Brain microvascular endothelial cell (primary cell): Measurements from ENCODE around the gene UGT8.

Experiments used
- DNase-seq: peaks from one replicate; pipeline ENCODE4 v3.0.0-alpha.2; 2020
- H3K27ac ChIP-seq: fragments of 250-450 bp; sonication (Bioruptor Pico); 2 replicates; pipeline ENCODE4 v1.5.1; 2020; ENCODE audit warnings: mild to moderate bottlenecking, moderate library complexity
- H3K27me3 ChIP-seq: fragments of 250-450 bp; sonication (Bioruptor Pico); replicated peaks from 2 replicates; pipeline ENCODE4 v1.5.1; 2020; ENCODE audit warnings: mild to moderate bottlenecking
- H3K36me3 ChIP-seq: fragments of 250-450 bp; sonication (Bioruptor Pico); replicated peaks from 2 replicates; pipeline ENCODE4 v1.5.1; 2020; ENCODE audit warnings: mild to moderate bottlenecking
- H3K4me3 ChIP-seq: 2 replicates; pipeline ENCODE4 v1.5.1; 2011; ENCODE audit warnings: low read depth, mild to moderate bottlenecking, control low read depth, low read length, moderate library complexity
- in situ Hi-C: cut with HindIII; loops from 2 replicates; pipeline ENCODE4 v1.10.0; 2017; ENCODE audit warnings: low sequenced_read_pairs, low pct_ligation_motif_present
- TF ChIP-seq, protein P1 (sequence below): IDR thresholded peaks from 2 replicates; pipeline ENCODE4 v1.5.1; 2011; ENCODE audit warnings: low read depth, mild to moderate bottlenecking, moderate library complexity, low read length, control low read depth, inconsistent platforms; ENCODE audit errors: missing control alignments

Gene UGT8, protein sequence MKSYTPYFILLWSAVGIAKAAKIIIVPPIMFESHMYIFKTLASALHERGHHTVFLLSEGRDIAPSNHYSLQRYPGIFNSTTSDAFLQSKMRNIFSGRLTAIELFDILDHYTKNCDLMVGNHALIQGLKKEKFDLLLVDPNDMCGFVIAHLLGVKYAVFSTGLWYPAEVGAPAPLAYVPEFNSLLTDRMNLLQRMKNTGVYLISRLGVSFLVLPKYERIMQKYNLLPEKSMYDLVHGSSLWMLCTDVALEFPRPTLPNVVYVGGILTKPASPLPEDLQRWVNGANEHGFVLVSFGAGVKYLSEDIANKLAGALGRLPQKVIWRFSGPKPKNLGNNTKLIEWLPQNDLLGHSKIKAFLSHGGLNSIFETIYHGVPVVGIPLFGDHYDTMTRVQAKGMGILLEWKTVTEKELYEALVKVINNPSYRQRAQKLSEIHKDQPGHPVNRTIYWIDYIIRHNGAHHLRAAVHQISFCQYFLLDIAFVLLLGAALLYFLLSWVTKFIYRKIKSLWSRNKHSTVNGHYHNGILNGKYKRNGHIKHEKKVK

DNA sequence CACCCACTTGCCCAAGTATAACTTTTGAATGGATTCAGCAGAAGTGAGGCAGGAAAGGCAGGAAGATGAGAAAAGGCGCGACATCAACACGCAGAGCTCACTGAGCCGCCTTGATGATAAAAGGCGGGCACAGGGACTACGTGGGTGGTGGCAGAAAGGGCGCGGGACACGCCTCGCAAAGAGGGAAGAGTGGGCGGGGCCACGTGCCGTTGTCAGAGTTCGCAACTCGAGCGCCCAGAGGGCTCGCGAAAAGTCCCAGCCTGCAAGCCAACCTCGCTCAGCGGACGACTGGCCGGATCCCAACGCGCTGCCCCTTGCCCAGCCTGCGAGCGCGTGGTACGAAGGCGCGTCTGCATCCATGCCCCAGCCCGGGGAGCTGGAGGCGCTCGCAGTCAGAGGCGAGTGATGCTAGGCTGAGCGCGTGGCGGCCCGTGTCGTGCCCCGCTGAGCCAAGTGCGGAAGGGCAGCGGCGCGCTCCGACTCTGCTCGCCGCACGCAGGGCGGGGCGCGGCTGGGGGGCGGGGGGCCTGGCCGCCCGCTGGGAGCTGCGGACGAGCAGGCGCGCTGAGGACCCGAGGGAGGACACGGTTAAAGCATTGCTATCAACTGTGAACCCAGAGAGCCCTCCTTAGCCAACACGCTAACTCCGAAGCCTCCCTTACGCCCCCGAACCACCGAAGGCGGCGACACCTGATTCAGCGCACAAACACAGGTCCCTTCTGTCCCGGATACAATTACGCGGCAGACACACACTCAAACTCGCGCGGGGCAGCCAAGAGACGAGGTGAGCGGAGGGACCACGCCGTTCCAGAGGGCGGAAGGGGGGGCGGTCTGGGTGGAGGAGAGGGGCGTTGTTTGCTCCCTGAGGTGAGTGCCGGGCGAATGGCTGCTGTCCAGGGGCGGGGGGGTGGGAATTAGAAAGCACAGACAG lies at the start of gene UGT8:
Gene UGT8 (plus strand): TSS at position 617 of the 931 bp plus-strand sequence. CDS start 24,074 bp downstream, outside the sequence.
- no peak within 1 kb of the TSS for H3K27ac ChIP-seq
- in situ Hi-C loops, result no loop called here
- H3K4me3 ChIP-seq, result peak within 1 kb of the TSS; percentile 64
- TF ChIP-seq, protein P1, sequence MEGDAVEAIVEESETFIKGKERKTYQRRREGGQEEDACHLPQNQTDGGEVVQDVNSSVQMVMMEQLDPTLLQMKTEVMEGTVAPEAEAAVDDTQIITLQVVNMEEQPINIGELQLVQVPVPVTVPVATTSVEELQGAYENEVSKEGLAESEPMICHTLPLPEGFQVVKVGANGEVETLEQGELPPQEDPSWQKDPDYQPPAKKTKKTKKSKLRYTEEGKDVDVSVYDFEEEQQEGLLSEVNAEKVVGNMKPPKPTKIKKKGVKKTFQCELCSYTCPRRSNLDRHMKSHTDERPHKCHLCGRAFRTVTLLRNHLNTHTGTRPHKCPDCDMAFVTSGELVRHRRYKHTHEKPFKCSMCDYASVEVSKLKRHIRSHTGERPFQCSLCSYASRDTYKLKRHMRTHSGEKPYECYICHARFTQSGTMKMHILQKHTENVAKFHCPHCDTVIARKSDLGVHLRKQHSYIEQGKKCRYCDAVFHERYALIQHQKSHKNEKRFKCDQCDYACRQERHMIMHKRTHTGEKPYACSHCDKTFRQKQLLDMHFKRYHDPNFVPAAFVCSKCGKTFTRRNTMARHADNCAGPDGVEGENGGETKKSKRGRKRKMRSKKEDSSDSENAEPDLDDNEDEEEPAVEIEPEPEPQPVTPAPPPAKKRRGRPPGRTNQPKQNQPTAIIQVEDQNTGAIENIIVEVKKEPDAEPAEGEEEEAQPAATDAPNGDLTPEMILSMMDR, result no peak
- H3K27me3 ChIP-seq, result peaks cover 25% of the 10 kb centered on the region
- no peak for DNase-seq
- H3K36me3 ChIP-seq, result no peaks in the 10 kb centered on the region

DNA sequence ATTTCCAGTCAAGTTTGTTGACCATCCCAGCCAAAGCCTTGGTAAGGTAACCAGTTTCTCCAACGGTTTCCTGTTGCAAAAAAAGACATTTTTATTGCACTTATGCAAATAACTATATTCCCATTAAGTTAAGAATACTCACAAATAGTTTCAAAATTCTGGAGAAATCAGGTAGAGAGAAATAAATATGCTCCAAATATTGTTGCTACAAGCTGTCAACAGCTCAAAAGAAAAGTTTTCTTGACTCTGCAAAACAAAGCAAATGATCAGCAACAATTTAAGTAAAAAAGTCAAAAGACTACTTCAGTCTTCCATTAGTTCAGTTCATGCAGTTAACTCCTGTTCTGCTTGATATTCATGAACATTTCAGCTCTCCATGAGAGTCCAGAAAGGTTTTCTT lies 49.0 kb upstream of the UGT8 start:
- no peak for DNase-seq
- in situ Hi-C loops, result no loop called here
- no peak overlapping the region for H3K27ac ChIP-seq
- no peak overlapping the region for H3K4me3 ChIP-seq
- TF ChIP-seq, protein P1, result no peak
- H3K27me3 ChIP-seq, result no peaks in the 10 kb centered on the region
- H3K36me3 ChIP-seq, result no peaks in the 10 kb centered on the region

DNA sequence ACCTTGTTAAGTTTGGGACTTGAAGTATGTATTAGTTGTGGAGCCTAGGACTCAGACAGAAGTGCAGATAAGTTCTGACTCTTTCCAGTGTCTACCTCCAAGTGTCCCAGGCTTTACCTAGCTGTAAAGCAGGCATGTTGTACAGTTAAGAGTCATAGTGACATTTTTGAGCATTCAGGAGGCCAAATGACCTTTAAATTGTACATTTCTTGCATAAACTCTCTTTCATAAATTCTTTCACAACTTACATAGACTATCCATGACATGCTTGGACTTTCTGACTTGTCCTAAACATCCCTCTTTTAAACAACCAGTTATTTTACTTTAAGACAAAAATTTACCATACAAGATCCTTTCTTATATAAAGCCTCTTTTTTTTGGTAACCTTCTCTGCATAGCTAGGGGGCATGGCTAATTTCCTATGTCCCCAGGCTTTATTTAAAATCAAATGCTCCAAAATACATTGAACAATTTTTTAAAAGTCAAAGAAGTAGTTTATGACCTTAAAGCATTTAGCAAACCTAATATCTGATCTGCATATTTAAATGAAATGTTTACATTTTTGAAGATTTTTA lies 40.1 kb upstream of the UGT8 start:
- DNase-seq, result no peak
- no peaks in the 10 kb centered on the region for H3K27me3 ChIP-seq
- no peak overlapping the region for H3K27ac ChIP-seq
- TF ChIP-seq, protein P1, result no peak
- in situ Hi-C loops, result no loop called here
- no peak overlapping the region for H3K4me3 ChIP-seq
- H3K36me3 ChIP-seq, result no peaks in the 10 kb centered on the region

DNA sequence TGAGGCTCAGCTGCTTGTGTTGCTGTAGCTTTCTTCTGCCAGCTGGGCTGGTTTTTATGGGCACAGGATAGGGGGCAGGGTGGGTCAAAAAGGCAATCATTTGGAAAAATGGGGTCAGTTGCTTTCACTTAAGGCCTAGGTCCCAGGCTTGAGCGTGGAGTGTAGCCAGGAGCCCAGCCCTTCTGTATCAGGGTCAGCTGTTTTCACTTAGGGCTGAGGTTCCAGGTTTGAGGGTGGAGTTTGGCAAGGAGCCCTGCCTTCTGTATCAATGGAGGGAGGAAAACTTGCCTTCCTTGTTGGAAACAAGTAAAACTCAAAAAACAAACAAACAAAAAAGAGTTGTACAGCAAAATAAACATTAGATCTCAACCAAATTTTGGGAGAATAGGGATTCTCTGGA lies 37.0 kb upstream of the UGT8 start:
- in situ Hi-C loops, result no loop called here

More for the DNA sequence above, 37.0 kb upstream of the UGT8 start:
- DNase-seq, result no peak
- TF ChIP-seq, protein P1, result no peak
- Histone ChIP-seq H3K27me3 (no peaks in the 10 kb centered on the region), H3K36me3 (no peaks in the 10 kb centered on the region), H3K4me3 (no peak overlapping the region), H3K27ac (no peak overlapping the region)
